Cardiac muscle cell (in vitro differentiated cells and primary cell): Measurements from ENCODE around the gene CCNJL. TPM values are rescaled to one million over a fixed set of nuclear protein-coding genes. Genes with fewer than 3 reads are reported as not detected.
"Not testable (repeated sequence)": the region's sequence is repeated elsewhere in the genome, so short reads cannot be mapped to it uniquely, and the experiment has no call there.

Experiments used
- DNase-seq, 2 donors: peaks; one replicate each; pipeline versions ENCODE4 v3.0.0 to v3.0.0-alpha.2; 2010 to 2017; ENCODE audit warnings: low read depth in 1 of 2, low spot score in 1 of 2
- H3K27ac ChIP-seq: fragments of 200-600 bp; sonication (generic); 2 replicates; pipeline ENCODE4 v1.5.1; 2016
- H3K27me3 ChIP-seq: fragments of 200-600 bp; sonication (generic); 2 replicates; pipeline ENCODE4 v1.6.0; 2016; ENCODE audit warnings: control low read depth
- H3K36me3 ChIP-seq: fragments of 200-600 bp; sonication (generic); 2 replicates; pipeline ENCODE4 v1.5.1; 2016; ENCODE audit warnings: control low read depth
- H3K4me1 ChIP-seq: fragments of 200-600 bp; sonication (generic); 2 replicates; pipeline ENCODE4 v1.8.1; 2017; ENCODE audit warnings: low read depth, mild to moderate bottlenecking, mixed run types
- H3K4me3 ChIP-seq: fragments of 200-600 bp; sonication (generic); 2 replicates; pipeline ENCODE4 v1.5.1; 2016; ENCODE audit warnings: mild to moderate bottlenecking
- H3K9me3 ChIP-seq: fragments of 200-600 bp; sonication (generic); 2 replicates; pipeline ENCODE4 v1.5.1; 2017; ENCODE audit warnings: low read depth, mild to moderate bottlenecking, control low read depth
- CTCF ChIP-seq: IDR thresholded peaks from 2 replicates; pipeline ENCODE4 v1.5.1; 2012; ENCODE audit warnings: low read depth, mild to moderate bottlenecking, low read length
- polyA plus RNA-seq: library from polyadenylated mRNA; unstranded; fragments of >200 nt; fragmentation: Nextera tagmentation; extraction: Ambion mirVana; gene quantifications from 2 replicates; pipeline ENCODE4 v1.2.1, GENCODE V29; 2016
- total RNA-seq: library from RNA; depleted of rRNA; stranded (reverse); fragments of >200 nt; gene quantifications from 2 replicates; pipeline ENCODE4 v1.2.3, GENCODE V29; 2016

CCNJL gene
- total and polyA plus RNA-seq, 2 experiments from 2014 or later, result 14.1 to 16.1 TPM

DNA sequence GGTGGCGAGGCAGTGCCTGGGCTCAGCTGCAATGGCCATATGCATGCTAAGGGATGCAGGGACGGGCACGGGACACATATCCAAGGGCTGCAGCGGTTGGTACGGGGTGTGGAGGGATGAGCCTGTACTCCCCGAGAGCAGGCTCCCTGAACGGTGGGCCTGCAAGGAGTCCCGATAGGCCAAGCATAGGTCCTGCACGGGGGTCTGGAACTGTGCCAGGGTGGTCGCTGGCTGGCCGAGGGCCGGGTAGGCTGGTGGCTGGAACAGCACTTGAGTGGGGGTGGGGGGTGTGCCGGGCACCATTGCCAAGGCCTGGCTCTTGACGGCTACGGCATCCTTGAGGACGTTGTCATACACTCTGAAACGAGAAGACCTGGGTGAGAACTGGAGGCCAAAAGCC lies 58.9 kb downstream of the CCNJL start:
- peaks cover 8% of the 10 kb centered on the region for H3K4me1 ChIP-seq
- DNase-seq, result no peak
- H3K27ac ChIP-seq, result no peak overlapping the region
- H3K9me3 ChIP-seq, result no peaks in the 10 kb centered on the region
- H3K36me3 ChIP-seq, result peaks cover 17% of the 10 kb centered on the region
- no peaks in the 10 kb centered on the region for H3K27me3 ChIP-seq
- no peak overlapping the region for H3K4me3 ChIP-seq
- TF ChIP-seq CTCF, result no peak

GRCh38 chr5:160252916-160253315 lies 59.4 kb downstream of the CCNJL start:
- Histone ChIP-seq H3K36me3 (peaks cover 12% of the 10 kb centered on the region), H3K9me3 (no peaks in the 10 kb centered on the region), H3K27ac (no peak overlapping the region), H3K27me3 (no peaks in the 10 kb centered on the region), H3K4me1 (peaks cover 8% of the 10 kb centered on the region), H3K4me3 (no peak overlapping the region)
- no peak for DNase-seq
- no peak for TF ChIP-seq CTCF

DNA sequence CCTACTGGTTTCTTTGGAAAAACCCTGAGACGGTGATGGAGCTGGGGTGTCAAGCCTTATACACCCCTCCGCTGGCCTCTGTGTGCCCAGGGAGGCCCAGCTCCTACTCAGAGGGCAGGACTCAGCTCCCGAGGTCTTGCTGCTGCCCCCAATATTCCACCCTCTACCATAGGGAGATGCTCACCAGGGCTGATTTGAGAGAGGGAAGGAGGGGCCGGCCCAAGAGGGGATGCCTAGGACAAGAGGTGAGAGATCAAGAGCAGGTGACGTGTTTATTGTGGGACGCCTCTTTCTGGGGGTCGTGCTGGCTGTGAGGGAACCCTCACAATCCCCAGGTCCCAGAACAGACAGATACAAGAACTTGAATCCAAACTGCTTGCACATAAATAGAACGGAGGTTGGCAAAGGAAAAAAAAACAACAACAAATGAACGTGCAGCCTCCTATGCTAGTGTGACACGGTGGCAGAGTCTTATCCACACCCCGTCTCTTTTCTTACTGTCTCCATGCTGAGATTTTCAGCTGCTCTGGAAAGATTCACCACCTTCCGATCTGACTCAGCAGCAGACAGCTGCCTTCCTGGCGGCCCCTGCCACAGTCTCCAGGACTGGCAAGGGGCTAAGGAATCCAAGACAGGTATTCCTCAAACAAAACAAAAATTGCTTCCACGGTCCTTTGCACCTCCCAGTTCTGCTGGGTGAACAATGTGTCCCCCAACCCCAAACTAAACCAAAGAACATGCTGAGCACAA lies 60.8 kb downstream of the CCNJL start:
- H3K4me3 ChIP-seq, result no peak overlapping the region
- H3K27me3 ChIP-seq, result no peaks in the 10 kb centered on the region
- peaks cover 8% of the 10 kb centered on the region for H3K4me1 ChIP-seq
- DNase-seq, result no peak
- peak overlapping the region; percentile 54 for H3K27ac ChIP-seq
- H3K36me3 ChIP-seq, result peaks cover 12% of the 10 kb centered on the region
- no peaks in the 10 kb centered on the region for H3K9me3 ChIP-seq
- TF ChIP-seq CTCF, result no peak

GRCh38 chr5:160250826-160251225 lies 61.5 kb downstream of the CCNJL start:
- H3K4me3 ChIP-seq, result no peak overlapping the region
- peak overlapping the region; percentile 54 for H3K27ac ChIP-seq
- peaks cover 8% of the 10 kb centered on the region for H3K36me3 ChIP-seq
- DNase-seq, result no peak
- peaks cover 8% of the 10 kb centered on the region for H3K4me1 ChIP-seq
- no peak for TF ChIP-seq CTCF
- H3K9me3 ChIP-seq, result no peaks in the 10 kb centered on the region
- H3K27me3 ChIP-seq, result no peaks in the 10 kb centered on the region

GRCh38 chr5:160250226-160250625 lies 62.1 kb downstream of the CCNJL start:
- Histone ChIP-seq H3K27ac (no peak overlapping the region), H3K36me3 (peaks cover 8% of the 10 kb centered on the region), H3K4me1 (peaks cover 8% of the 10 kb centered on the region), H3K4me3 (no peak overlapping the region), H3K9me3 (no peaks in the 10 kb centered on the region), H3K27me3 (no peaks in the 10 kb centered on the region)
- DNase-seq, result no peak
- TF ChIP-seq CTCF, result no peak

GRCh38 chr5:160249570-160249969 lies 62.8 kb downstream of the CCNJL start:
- not testable (repeated sequence) for H3K27ac ChIP-seq, H3K36me3 ChIP-seq, H3K4me1 ChIP-seq, H3K9me3 ChIP-seq, H3K4me3 ChIP-seq, H3K27me3 ChIP-seq, DNase-seq
